CD4-positive, alpha-beta T cell treated with Interleukin-2 at 100 ng/mL for 4 hours (primary cell): ENCODE results near the gene TMEM171.

Experiments used
- DNase-seq: peaks from one replicate; pipeline ENCODE4 v3.0.0-alpha.2; 2020; ENCODE audit warnings: low spot score

Gene TMEM171

DNA sequence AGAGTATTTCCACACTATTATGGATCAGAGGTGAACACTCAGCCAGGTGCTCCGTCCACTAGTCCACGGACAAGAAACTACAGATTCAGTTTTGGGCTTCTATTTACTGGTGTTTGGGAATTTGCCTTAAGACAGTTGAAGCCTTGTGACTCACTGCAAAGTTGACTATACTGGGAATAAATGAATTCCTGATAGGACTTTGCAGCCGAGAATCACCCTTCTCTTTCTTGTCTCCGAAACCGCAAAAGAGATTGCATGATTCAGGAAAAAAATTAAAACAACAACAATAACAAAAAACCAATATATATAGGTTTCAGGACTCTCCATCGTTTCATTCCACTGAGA lies 716 bp downstream of the TMEM171 start:
- DNase-seq = no peak

DNA sequence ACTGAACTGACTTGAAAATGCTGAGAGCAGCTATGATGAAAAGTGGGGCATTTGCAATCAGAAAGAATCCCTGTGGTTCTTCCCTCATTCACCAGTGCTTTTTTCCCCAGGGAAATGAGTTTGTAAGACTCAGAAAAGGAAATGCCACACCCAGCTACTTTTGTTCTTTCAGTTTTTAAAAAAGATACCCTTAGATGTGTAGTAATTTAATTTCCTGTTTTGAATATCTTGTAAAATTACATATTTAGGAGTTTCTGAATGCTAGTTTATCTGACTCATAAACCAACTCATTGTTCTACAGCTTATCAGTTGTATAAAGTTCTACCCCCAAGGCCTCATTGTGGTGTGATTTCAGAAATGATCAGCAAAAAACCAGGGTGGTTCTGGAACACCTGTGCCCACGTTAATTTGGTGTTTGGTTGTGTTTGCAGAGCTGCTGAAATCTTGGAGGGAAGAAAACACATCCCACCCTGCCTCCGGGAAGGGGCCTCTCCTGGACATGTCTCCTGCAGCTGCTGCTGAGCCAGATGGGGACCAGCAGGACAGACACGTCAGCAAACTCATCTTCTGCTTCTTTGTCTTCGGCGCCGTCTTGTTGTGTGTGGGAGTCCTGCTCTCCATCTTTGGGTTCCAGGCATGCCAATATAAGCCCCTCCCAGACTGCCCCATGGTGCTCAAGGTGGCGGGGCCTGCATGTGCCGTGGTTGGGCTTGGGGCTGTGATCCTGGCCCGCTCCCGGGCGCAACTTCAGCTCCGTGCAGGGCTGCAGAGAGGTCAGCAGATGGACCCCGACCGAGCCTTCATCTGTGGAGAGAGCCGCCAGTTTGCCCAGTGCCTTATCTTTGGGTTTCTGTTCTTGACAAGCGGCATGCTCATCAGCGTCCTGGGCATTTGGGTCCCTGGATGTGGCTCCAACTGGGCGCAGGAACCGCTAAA lies 2.8 kb downstream of the TMEM171 start:
- DNase-seq = no peak

GRCh38 chr5:73125289-73125688 lies 4.9 kb downstream of the TMEM171 start:
- no peak for DNase-seq

- no peak for DNase-seq
Measured at GRCh38 chr5:73126381-73126780, 6.0 kb downstream of the TMEM171 start.

DNA sequence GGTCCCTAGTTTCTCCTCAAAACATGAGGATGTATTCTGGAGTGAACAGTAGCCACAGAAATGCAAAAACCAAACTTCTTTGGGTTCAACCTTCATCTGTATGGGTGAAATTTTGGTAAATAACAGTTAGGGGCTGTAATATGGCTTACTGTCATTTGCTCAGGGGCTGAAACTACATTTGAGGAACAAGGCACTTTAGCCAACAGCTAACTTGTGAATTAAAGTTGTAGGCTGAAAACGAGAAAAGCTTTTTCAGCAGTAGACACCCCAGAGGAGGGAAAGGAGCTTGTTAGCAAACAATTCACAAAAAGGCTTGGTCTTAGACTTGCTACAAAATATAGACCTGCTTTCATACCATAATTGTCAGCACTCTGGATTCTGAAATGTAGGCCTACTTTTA lies 6.6 kb downstream of the TMEM171 start:
- no peak for DNase-seq

DNA sequence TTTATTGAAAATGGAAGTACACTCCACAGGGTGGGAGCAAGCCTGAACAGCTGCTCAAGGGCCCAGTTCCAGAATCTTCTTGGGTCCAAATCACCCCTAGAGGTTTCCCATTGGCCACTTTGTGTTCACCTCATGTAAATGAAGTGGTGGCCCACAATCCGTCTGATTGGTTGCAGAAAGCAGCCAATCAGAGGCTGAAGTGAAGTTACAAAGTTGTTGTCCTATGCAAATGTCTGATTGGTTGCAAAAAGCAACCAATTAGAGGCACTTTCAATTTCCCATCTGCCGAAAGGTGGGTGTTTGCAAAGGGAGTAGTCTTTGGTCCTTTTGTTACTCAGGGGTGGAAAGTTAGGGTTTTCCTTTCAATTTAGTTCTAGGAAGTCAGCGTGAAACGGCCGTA lies 8.8 kb downstream of the TMEM171 start:
- no peak for DNase-seq

DNA sequence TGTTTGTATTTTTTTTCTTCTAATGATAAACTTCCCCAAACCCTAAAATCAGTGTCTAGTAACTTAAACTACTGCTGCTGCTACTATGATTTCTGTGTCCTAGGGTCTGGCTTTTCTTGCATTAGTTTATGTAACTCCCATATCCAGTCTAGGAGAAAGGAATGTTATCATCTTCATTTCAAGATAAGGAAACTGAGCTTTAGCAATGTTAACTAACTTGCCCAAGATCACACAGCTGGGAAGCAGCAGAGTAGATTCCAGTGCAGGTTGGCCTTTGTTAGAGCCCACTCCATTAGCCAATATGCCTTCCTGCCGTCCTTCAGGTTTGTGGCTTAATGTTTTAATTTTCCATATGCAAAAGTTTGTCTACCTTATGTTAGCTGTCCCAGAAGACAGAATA lies 10.4 kb downstream of the TMEM171 start:
- DNase-seq = no peak

- DNase-seq = no peak
Measured at GRCh38 chr5:73131711-73132425, 11.5 kb downstream of the TMEM171 start.

GRCh38 chr5:73132759-73133158 lies 12.4 kb downstream of the TMEM171 start:
- no peak for DNase-seq

- no peak for DNase-seq
Measured at GRCh38 chr5:73135021-73135420, 14.6 kb downstream of the TMEM171 start.

DNA sequence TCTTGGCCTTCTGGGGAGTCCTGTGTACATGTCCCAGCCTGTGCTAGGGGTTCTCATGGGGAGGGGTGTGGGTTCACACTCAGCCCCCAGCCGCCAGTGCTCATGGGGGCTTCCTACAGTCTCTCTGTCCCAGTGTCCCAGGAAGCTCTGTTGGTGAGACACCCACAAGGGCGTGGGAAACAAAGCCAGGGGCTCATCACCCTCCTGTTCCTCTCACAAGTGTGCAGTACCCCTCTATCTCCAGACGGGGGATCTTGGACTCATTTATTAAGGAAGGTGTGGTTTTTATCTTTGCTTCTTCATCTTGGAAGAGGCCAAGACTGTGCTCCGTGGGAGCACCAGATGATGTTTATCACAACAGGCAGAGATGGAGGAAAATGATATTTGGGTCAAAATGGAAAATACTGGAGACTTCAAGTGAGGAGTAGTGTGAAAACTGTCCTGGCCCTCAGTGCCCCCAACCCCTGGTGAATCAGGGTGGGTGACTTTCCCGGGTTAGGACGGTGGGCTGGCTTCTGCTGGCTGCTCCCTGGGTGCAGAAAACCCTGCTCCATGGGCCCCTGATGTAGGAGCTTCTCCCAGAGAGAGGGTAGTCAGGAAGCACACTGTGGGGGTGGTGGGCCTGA lies 15.2 kb downstream of the TMEM171 start:
- no peak for DNase-seq

GRCh38 chr5:73136055-73136562 lies 15.7 kb downstream of the TMEM171 start:
- no peak for DNase-seq

DNA sequence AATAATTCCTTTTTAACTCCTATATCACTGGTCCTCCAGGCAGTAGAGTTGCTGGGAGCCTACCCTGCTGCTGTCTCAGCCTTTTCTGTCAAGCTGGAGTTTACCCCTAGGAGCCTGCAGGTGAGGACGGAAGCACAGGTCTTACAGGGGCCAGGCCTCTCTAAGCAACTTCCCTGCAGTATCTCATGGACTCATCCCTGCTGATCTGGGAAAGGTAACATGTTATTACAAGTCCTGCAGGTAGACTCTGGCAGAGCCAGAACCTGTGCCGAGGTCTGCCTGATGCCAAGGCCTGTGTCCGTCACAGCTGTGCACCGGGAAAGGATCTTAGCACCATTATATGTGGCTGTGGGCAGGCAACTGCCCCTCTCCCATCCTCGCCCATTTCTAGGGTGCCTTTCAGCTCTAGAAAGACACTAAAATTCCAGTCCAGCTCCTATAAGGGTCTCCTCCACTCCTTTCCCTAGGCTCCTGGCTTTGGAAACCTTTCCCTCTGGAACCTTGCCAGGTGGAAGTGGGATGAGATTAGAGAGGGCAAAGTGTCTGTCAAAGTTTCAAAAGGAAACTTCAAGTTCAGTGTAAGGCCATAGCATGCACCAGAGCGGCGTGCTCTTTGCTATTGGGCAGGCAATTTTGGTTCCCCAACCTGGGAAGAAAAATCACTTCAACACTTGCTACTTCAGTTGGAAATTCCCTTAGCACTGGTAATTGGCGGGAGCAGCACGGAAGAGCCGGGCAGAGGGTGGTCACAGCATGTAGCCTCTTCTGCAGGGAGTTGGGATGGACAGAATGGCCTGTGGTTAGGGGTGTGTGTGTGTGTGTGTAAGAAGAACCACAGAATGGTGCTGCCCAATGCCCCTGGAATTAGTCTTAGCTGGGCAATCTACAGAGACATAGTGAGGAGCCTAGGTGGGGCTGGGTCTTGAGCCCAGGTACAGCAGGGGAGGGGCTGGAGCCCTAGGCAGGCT lies 17.5 kb downstream of the TMEM171 start:
- DNase-seq = no peak

GRCh38 chr5:73139485-73139884 lies 19.1 kb downstream of the TMEM171 start:
- DNase-seq = no peak

GRCh38 chr5:73140801-73141200 lies 20.4 kb downstream of the TMEM171 start:
- no peak for DNase-seq

- no peak for DNase-seq
Measured at GRCh38 chr5:73142035-73142434, 21.7 kb downstream of the TMEM171 start.

DNA sequence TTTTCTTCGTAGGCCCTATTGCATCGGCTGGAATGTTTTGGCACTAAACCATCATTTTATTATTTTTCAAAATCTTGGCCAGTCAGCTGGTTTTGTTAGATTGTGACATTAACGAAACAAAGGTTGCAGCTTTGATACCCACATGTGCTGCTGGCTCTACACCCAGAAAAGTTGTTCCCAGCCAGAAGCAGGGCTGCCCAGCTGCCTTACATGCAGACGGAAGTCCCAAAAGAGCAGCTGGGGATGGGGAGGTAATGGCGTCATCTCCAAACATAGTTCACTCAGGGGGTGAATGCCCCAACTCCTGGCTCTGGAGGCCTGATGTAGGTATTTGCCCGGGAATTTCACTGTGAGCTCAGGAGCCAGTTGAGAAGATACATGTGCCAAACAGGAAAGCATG lies 23.3 kb downstream of the TMEM171 start:
- DNase-seq = no peak

GRCh38 chr5:73149540-73149939 lies 29.2 kb downstream of the TMEM171 start:
- no peak for DNase-seq

DNA sequence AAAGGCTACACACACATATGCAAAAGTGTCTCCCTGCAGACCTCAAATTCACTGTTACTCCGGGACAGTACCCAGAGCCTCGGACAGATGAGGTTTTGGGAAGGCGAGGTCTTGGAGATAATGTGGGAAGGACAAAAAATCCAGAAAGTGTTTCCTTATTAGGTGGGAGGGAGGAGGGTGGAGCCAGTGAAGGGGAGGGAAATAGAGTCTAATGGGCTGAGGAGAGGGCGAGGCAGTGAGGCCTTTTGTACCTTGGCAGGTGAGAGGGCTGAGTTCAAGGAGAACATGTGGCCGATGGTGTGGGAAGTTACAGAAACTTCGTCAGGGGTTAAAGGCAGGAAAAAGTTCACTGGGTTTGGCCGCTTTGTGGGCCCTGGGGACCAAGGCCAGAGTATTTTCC lies 30.5 kb downstream of the TMEM171 start:
- DNase-seq = no peak

DNA sequence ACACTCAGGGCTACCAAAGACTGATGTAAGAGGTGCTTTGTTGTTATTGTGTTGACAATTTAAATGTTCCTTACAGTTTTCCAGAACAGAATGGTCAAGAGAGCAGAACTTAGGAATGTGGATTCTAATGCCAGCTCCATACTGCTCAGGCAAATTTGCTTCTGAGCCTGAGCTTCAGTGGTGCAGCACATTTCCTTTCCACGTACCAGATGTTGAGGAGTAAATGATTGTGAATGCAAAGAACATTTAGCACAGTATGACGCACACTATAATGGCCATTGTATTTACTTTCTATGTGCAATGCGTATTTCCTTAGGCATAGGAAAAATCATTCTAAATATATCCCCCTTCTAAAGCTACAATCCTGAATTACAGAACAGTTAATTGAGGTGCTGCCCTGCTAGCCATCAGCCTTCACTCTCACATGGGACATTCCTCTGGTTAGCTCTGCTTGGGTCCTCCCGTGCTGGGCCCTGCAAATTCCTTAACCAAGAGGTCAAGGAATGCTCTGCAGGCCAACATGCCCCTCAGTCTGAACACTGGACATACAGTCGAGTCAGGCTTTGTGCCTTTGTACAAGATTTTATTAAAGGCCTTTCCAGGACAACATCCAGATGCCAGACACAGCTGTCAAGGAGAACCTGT lies 31.5 kb downstream of the TMEM171 start:
- DNase-seq = no peak
